B cell (primary cell): ENCODE data around the gene SDK1. TPM values are rescaled to one million over a fixed set of nuclear protein-coding genes. Genes with fewer than 3 reads are reported as not detected.

Experiments used
- ATAC-seq: fragments of 200-7000 bp; cut with Tn5 transposase; one replicate; pipeline ENCODE4 v1.10.0; 2021; ENCODE audit warnings: low read depth, mild to moderate bottlenecking, moderate number of reproducible peaks, moderate library complexity
- CTCF ChIA-PET: fragments of 350-600 bp; sonication (Branson Sonifier 250); formaldehyde crosslinking; loops from one replicate; lab custom pipeline; 2021; ENCODE audit warnings: antibody characterized with exemption, inconsistent platforms; lab: Charles Lee
- POLR2A ChIA-PET: fragments of 350-600 bp; sonication (Branson Sonifier 250); formaldehyde crosslinking; loops from one replicate; lab custom pipeline; 2021; ENCODE audit warnings: antibody characterized with exemption; lab: Charles Lee
- DNase-seq: peaks from one replicate; pipeline ENCODE4 v3.0.0; 2013
- H2AFZ ChIP-seq: 2 replicates; pipeline ENCODE4 v1.6.1; 2012; ENCODE audit warnings: mild to moderate bottlenecking, low read depth, low read length; ENCODE audit not compliant: insufficient read depth, poor library complexity, severe bottlenecking
- H3K27ac ChIP-seq, 2 donors: 1 replicate in 1 of 2; 2 replicates in 1 of 2; pipeline ENCODE4 v1.5.1; 2012 to 2013; ENCODE audit warnings: low read length in 2 of 2, mild to moderate bottlenecking in 2 of 2, moderate library complexity in 1 of 2
- H3K27me3 ChIP-seq, 4 experiments: fragments of 200-600 bp in 1 of 4; sonication (generic) in 1 of 4; replicated peaks in 1 of 4; 1 replicate in 2 of 4; 2 replicates in 2 of 4; pipeline versions ENCODE4 v1.6.1 to v1.7.0; 2013 to 2016; ENCODE audit warnings: low read length in 3 of 4, mild to moderate bottlenecking in 2 of 4, mixed read lengths in 1 of 4, moderate library complexity in 1 of 4; ENCODE audit not compliant: insufficient read depth in 4 of 4, control insufficient read depth in 3 of 4; ENCODE audit errors: control extremely low read depth in 1 of 4
- H3K36me3 ChIP-seq, 2 experiments: replicated peaks in 1 of 2; 1 replicate in 1 of 2; 2 replicates in 1 of 2; pipeline versions ENCODE4 v1.6.1 to v1.7.1; 2013; ENCODE audit warnings: low read length in 1 of 2; ENCODE audit not compliant: insufficient read depth in 2 of 2, control insufficient read depth in 1 of 2; ENCODE audit errors: control extremely low read depth in 1 of 2, extremely low read depth in 1 of 2
- H3K4me1 ChIP-seq, 2 donors: fragments of 200-600 bp in 1 of 2; sonication (generic) in 1 of 2; 1 replicate in 1 of 2; 2 replicates in 1 of 2; pipeline versions ENCODE4 v1.5.1 to v1.6.1; 2013 to 2017; ENCODE audit warnings: low read length in 2 of 2; ENCODE audit not compliant: control insufficient read depth in 2 of 2, insufficient read depth in 2 of 2
- H3K4me2 ChIP-seq: replicated peaks from 2 replicates; pipeline ENCODE3; 2012; ENCODE audit warnings: mild to moderate bottlenecking, low read depth, low read length; ENCODE audit not compliant: poor library complexity, severe bottlenecking
- H3K4me3 ChIP-seq, 5 experiments: fragments of 200-600 bp in 1 of 5; sonication (generic) in 1 of 5; 1 replicate in 3 of 5; 2 replicates in 2 of 5; pipeline versions ENCODE4 v1.5.1 to v1.7.0; 2011 to 2016; ENCODE audit warnings: low read length in 4 of 5, mild to moderate bottlenecking in 4 of 5, low read depth in 2 of 5, control low read depth in 1 of 5, moderate library complexity in 1 of 5; ENCODE audit not compliant: insufficient read depth in 1 of 5; ENCODE audit errors: control extremely low read depth in 1 of 5, extremely low read depth in 1 of 5
- H3K79me2 ChIP-seq: fragments of 200-600 bp; sonication (generic); one replicate; pipeline ENCODE4 v1.6.0; 2016; ENCODE audit warnings: low read length; ENCODE audit not compliant: control insufficient read depth, insufficient read depth
- H3K9ac ChIP-seq: fragments of 200-600 bp; sonication (generic); 2 replicates; pipeline ENCODE4 v1.6.1; 2017; ENCODE audit warnings: mild to moderate bottlenecking, low read length, moderate library complexity
- H3K9me3 ChIP-seq, 3 donors: one replicate each; pipeline versions ENCODE4 v1.6.1 to v1.7.1; 2013; ENCODE audit warnings: low read length in 2 of 3; ENCODE audit not compliant: control insufficient read depth in 2 of 3, insufficient read depth in 1 of 3; ENCODE audit errors: control extremely low read depth in 1 of 3
- H4K20me1 ChIP-seq: 2 replicates; pipeline ENCODE4 v1.6.0; 2012; ENCODE audit warnings: mild to moderate bottlenecking, low read length; ENCODE audit not compliant: insufficient read depth, control insufficient read depth, poor library complexity, severe bottlenecking
- H3K27ac Mint-ChIP-seq: one replicate; pipeline ENCODE4 v1.8.0; 2021; ENCODE audit warnings: mixed read lengths
- H3K27me3 Mint-ChIP-seq: one replicate; pipeline ENCODE4 v1.8.0; 2021; ENCODE audit warnings: mixed read lengths
- H3K4me1 Mint-ChIP-seq: one replicate; pipeline ENCODE4 v1.8.0; 2021; ENCODE audit warnings: mixed read lengths
- H3K4me3 Mint-ChIP-seq: one replicate; pipeline ENCODE4 v1.8.0; 2021; ENCODE audit warnings: mixed read lengths
- H3K9me3 Mint-ChIP-seq: one replicate; pipeline ENCODE4 v1.8.0; 2022; ENCODE audit warnings: mixed read lengths; ENCODE audit not compliant: insufficient read depth
- CTCF ChIP-seq: fragments of 200-600 bp; IDR thresholded peaks from one replicate; pipeline ENCODE4 v1.8.0; 2022; ENCODE audit warnings: antibody characterized with exemption, mild to moderate bottlenecking
- EZH2 ChIP-seq: IDR thresholded peaks from 2 replicates; pipeline ENCODE4 v1.6.1; 2012; ENCODE audit warnings: borderline replicate concordance, low read depth, mild to moderate bottlenecking, moderate library complexity, low read length; ENCODE audit not compliant: insufficient read depth, poor library complexity, severe bottlenecking
- WGBS: methylation state at CpG from one replicate; pipeline ENCODE4 v1.1.5; 2013; ENCODE audit warnings: missing lambda C conversion rate; ENCODE audit not compliant: insufficient coverage; 5-methylcytosine and 5-hydroxymethylcytosine counted together
- intact Hi-C: fragments of 100-400 bp; cut with micrococcal nuclease; formaldehyde crosslinking; loops from one replicate; pipeline ENCODE4 v1.10.0; 2022
- polyA plus RNA-seq: library from polyadenylated mRNA; depleted of rRNA; stranded (reverse); fragments of >200 nt; gene quantifications from 2 replicates; pipeline ENCODE4 v1.2.3, GENCODE V29; 2012
- total RNA-seq, 2 donors: library from RNA; stranded (reverse); fragments of 120-200 nt in 1 of 2; gene quantifications; 1 replicate in 1 of 2; 2 replicates in 1 of 2; pipeline versions ENCODE4 v1.2.3 to v1.2.4, GENCODE V29; 2013 to 2022

Gene SDK1
- total and polyA plus RNA-seq, 2 donors (not counting 1 experiment from before 2014, with no cell fraction given): 0.73 to 2.0 TPM

- no peak for TF ChIP-seq CTCF
- no peak for TF ChIP-seq EZH2
- intact Hi-C loops: no loop called here
- H3K27ac Mint-ChIP-seq: no peak overlapping the region
- Histone ChIP-seq H3K4me3 (no peak overlapping the region), H3K79me2 (no peaks in the 10 kb centered on the region), H3K4me1 (no peaks in the 10 kb centered on the region), H4K20me1 (no peaks in the 10 kb centered on the region), H3K36me3 (no peaks in the 10 kb centered on the region), H3K9me3 (peaks cover 0 to 39% (median 12%) of the 10 kb centered on the region in 3 donors), H3K9ac (no peak overlapping the region), H3K27me3 (no peaks in the 10 kb centered on the region), H2AFZ (no peak overlapping the region), H3K4me2 (no peak overlapping the region), H3K27ac (no peak overlapping the region)
- no peak for DNase-seq
- no peak overlapping the region for H3K4me3 Mint-ChIP-seq
- H3K4me1 Mint-ChIP-seq: no peaks in the 10 kb centered on the region
- H3K9me3 Mint-ChIP-seq: peaks cover 3% of the 10 kb centered on the region
- ChIA-PET CTCF (no interaction called here), POLR2A (no interaction called here)
- peaks cover 8% of the 10 kb centered on the region for H3K27me3 Mint-ChIP-seq
- ATAC-seq: no peak
- WGBS: 93% methylated on average over 11 of the region's 11 CpGs
Observed at GRCh38 chr7:4020086-4020485, 719.0 kb downstream of the SDK1 start.

- peaks cover 3% of the 10 kb centered on the region for H3K9me3 Mint-ChIP-seq
- ChIA-PET POLR2A (no interaction called here), CTCF (interaction anchor here (0.5 kb wide), 1 partner anchor 823 kb away, joined by 4 read pairs; no protein-coding TSS in a partner anchor)
- Histone ChIP-seq H3K27me3 (no peaks in the 10 kb centered on the region), H2AFZ (no peak overlapping the region), H3K9me3 (peaks cover 0 to 34% (median 12%) of the 10 kb centered on the region in 3 donors), H4K20me1 (no peaks in the 10 kb centered on the region), H3K36me3 (no peaks in the 10 kb centered on the region), H3K4me1 (no peaks in the 10 kb centered on the region), H3K79me2 (no peaks in the 10 kb centered on the region), H3K4me2 (no peak overlapping the region), H3K4me3 (no peak overlapping the region), H3K27ac (no peak overlapping the region), H3K9ac (no peak overlapping the region)
- intact Hi-C loops: no loop called here
- no peak for TF ChIP-seq EZH2
- no peak for TF ChIP-seq CTCF
- no peak for DNase-seq
- no peak for ATAC-seq
- H3K4me3 Mint-ChIP-seq: no peak overlapping the region
- 84% methylated on average over 4 of the region's 5 CpGs for WGBS
- H3K27me3 Mint-ChIP-seq: peaks cover 8% of the 10 kb centered on the region
- no peaks in the 10 kb centered on the region for H3K4me1 Mint-ChIP-seq
- H3K27ac Mint-ChIP-seq: no peak overlapping the region
Observed at GRCh38 chr7:4021413-4021812, 720.4 kb downstream of the SDK1 start.
